HG03442 (cell line): Measurements from ENCODE around the gene EIF1.
"Not testable (repeated sequence)": the region's sequence is repeated elsewhere in the genome, so short reads cannot be mapped to it uniquely, and the experiment has no call there.

Experiments used
- ATAC-seq: cut with Tn5 transposase; IDR thresholded peaks from one replicate; pipeline ENCODE4 v1.9.1; 2021; ENCODE audit warnings: mild to moderate bottlenecking, moderate library complexity; ENCODE audit not compliant: unreplicated experiment

Gene EIF1

DNA sequence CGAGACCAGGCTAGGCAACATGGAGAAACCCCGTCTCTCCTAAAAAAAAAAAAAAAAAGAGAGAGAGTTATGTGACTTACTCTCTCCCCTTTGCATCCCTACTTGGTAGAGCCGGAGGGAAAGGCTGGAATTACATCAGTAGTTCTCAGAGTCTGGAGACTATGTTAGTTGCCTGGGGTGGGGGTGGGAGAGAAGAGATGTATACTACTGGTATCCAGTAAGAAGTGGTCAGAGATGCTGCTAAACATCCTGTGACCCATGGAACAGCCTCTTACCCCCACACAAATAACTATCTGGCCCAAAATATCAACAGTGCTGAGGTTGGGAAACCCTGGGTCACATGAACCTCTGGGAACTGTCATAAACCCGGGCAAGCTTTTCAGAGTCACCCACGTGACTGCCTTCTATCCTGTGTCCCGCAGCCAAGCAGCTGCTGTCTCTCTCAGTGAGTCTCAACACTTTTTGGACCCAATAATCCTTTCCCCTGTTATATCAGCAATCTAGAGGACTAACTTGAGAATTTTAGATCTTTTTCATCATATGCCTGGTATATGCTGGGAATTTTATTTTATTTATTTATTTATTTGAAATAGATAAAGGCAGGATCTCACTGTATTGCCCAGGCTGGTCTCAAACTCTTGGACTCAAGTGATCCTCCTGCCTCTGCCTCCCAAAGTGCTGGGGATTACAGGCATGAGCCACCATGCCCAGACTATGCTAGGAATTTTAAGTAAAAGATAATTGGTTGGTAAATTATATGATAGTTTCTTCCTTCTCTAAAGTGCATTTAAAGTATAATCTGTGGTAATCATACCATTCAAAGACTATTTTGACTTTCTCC, 8.7 kb downstream of the EIF1 start:
- no peak for ATAC-seq

DNA sequence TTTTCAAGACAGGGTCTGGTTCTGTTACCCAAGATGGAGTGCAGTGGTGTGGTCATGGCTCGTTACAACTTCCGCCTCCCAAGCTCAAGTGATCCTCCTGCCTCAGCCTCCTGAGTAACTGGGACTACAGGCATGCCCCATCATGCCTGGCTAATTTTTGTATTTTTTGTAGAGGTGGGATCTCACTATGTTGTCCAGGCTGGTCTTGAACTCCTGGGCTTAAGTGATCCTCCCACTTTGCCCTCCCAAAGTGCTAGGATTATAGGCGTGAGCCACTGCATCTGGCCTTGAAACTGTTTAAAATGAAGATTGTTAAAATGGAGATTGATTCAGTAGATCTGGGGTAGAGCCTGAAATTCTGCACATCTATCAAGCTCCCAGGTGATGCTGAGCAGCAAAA, 12.2 kb downstream of the EIF1 start:
- not testable (repeated sequence) for ATAC-seq

- no peak for ATAC-seq
These were observed 14.0 kb downstream of the EIF1 start for GRCh38 chr17:41702712-41703111.

DNA sequence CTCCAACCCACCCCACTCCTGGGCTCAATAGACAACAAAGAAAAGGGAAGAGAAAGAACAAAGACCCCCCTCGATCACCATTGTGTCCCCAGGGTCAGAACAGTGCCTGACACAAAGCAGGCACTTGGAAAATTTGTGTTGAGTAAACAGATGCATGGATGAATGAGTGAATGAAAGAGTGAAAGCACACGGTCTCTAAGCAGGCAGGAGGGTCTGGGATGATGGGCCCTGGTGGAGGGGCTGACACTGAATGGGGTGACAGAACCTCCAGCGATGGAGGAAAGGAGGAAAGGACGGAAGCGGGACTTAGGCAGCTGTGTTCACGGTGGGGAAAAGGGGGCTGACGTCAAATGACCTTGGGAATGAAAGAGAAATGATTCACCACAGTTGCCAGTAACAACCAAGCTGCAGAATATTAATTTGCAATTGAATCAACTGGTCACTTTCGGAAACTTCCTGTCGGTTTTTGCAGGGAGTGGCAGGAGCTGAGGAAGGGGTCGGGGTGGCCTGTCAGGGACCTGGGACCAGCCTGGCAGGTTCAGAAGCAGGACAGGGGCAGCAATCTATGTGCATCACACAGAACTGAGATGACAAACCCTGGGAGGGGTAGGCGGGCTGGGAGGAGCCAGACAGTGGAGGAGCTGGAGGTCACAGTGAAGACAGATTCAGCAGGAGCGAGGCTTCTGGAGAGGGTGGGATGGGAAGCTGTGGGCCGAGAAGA, 16.7 kb downstream of the EIF1 start:
- ATAC-seq, result no peak

- ATAC-seq, result no peak
These were observed 19.4 kb downstream of the EIF1 start for GRCh38 chr17:41707803-41708669.

DNA sequence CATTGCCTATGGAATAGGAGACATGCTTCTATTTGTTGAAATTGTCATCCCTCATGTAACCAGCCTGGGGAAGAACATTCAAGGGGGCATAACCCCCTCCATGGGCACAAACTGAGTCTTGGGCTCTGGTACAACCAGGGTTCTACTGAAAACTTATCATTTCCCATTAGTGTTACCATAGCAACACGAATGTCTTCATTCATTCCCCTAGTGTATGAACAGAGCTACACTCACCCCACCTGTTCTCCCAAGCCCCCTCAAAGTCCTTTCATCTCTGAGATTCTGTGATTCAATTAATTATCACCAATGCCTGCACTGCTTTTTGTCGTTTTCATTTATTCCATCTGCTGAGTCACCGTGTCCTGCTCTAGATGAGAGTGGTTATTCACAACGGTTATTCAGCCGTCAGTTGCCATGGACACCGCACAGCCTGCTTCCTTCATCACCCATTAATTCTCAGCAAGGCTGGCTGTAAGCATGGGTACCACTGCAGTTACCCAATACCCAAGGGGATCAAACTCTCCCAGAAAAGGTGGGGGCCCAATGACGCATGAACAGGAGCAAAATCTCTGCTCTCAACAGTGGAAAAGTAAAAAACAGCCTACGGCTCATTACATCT, 21.9 kb downstream of the EIF1 start:
- no peak for ATAC-seq

DNA sequence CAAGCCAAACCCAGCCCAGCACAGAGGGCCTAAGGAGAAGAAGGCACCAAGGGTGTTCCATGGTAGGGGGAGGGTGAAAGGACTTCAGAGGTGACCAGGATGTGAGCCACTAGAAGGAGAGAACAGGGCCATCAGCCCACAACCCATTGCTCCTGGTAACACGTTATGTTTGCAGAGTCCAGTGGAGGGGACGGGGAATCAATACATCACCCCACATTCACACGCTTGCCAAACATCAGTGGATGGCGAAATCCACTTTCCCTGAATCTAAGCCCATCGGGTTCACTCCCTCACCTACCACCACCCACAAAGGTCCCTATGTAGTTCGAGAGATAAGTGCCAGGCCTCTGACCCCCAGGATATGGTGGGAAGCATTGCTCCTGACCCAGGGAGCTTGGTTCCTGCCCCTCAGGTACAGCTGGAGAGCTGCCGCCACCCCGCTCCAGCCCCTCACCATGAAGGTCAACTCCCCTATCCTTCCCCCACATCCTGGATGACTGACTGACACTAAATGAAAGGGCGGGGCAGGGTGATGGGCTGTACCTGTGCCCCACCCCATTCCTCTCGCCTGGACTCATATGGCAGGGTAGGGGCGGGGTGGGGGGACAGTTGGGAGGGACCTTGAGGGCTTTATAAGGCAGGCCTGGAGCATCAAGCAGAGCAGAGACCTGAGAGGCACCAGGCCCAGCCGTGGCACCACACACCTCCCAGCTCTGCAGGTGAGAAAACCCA, 23.1 kb downstream of the EIF1 start, which contains the start of gene GAST:
Gene GAST, plus strand, starts transcription at position 663 of the 732 bp plus-strand sequence. CDS start 3,106 bp downstream, outside the sequence.
- ATAC-seq, result no peak

- ATAC-seq, result no peak
These were observed 29.0 kb downstream of the EIF1 start for GRCh38 chr17:41717408-41718286.

DNA sequence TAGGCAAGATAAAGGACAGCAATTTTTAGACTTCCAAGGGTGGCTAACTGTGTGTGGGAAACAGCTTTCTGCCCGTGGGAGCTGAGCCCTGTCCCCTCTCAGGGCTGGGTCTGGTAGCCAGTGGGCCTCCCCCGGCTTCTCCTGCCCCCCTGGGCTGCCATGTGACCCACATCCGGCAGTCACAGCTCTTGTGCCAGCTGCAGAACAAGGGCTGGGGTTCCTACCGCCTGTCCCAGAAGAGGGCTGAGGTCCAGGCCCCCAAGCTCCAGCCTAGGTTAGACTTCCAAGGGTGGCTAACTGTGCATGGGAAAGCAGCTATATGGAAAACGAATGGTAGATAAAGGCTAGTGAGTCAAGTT, 29.6 kb downstream of the EIF1 start:
- ATAC-seq, result no peak

DNA sequence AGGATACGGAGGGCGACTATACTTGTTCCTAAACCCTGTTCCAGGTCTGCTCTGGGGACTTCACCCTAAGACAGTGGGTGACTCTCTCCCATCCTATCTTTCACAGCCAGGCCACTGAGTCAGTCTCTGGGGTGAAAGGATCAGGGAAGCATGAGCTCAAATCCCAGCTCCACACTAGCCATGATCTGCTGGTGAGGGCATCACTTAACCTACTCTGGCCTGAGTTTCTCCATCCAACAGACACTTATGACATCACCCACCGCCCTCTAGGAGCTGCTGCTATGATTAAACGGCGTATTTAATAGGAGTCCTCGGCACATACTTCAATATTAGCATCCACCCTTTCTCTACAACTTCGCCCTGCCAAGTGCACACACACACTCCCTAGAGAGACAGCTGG, 33.5 kb downstream of the EIF1 start:
- ATAC-seq, result no peak

DNA sequence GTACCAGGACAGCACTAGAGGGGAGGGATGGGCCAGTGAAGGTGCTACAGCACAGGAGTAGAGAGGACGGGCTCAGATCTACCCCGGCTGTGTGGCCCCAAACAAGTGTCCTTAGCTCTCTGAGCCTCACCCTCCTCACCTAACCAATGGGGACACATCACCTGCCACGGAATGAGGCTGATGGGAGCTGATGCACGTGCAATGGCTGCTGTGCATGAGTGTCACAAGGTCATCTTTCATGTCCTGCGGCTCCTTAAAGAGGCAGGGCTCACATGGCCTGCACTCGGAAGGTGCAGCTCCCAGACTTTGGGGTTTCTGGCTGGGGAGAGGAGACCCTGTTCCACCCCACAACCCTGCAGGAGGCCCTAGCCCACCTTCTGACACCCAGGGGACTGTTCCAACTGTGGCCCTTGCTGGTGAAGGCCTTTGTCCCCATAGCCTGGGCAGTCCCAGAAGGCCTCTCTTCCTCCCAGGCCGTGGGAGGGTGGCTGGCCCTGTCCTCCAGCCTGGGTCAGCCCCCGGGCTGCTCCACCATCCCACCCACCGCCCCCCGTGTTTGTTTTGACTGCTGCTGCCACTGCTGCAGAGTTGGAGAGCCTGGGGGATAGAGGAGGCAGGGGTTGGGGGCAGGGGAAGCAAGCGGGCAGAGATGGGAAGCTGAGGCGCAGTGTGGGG, 35.3 kb downstream of the EIF1 start:
- no peak for ATAC-seq

DNA sequence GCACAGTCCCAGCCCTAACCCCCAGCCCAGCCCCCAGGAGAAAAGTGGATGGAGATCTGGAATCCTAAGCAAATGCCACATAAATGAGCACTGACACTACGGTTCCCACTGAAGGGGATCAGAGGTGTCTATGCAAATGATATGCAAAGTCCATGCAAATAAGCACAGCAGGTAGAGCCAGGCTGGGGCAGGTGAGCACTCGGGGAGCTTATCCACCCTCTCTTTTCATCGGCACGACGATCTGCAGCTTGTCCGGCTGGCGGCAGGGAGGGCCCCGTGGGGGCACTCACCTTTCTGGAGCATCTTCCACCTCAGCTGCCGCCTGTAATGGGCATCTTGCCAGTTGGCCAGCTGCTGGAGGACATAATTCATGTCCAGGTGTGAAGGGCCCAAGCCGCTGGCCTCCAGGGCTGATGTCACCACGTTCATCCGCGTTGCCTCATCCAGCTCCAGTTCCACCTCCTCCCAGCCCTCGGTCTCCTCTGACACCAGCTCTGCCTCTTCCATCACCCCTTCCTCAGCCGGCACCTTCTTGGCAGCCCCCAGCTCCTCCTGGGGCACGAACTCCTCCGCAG, 35.9 kb downstream of the EIF1 start:
- ATAC-seq, result no peak

- ATAC-seq, result no peak
These were observed 36.4 kb downstream of the EIF1 start for GRCh38 chr17:41725134-41725533.

DNA sequence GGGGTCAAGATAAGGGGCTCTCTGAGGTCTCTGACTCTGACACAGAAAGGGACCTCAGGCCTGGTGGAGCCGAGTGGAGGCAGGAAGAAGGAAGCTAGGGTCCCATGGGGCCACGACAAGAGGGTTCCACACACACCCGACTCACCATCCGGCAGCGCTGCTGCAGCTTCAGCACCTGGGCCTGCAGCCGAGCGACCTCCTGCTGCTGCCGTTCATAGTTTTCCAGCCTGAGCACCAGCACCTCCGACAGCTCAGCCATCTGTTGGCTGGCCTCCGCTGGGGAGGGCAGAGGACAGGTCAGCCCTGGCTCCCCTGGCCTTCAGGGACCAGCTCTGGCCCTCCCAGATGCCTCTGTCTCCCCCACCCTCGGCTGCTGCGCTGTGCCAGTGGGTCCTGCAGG, 39.4 kb downstream of the EIF1 start:
- no peak for ATAC-seq

DNA sequence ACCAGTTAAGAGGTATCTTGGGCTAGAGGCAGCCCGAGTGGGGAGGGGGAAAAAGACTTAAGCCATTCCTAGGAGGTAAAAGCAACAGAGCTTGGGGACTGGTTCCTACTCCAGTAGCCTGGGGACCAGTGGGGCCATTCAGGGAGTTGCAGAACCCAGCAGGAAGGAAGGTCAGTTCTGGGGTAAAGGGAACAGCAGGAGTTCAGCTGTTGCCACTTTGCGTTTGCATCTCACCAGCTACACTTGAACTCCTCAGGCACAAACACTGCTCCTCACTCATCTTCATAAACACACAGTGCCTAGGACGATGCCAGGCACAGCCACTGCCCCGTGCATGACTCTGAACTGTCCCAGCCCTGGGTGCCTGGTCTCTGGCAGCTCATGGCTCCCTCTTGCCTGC, 41.8 kb downstream of the EIF1 start:
- ATAC-seq, result no peak

- no peak for ATAC-seq
These were observed 43.2 kb downstream of the EIF1 start for GRCh38 chr17:41731836-41732235.

GRCh38 chr17:41733348-41734138, 44.9 kb downstream of the EIF1 start:
- ATAC-seq, result no peak
